HG03196 (cell line): ENCODE results near the gene ARPC1B.
A peak's percentile ranks its signal among the peaks of the same experiment; 100 is the strongest.
"Not testable (repeated sequence)": the region's sequence is repeated elsewhere in the genome, so short reads cannot be mapped to it uniquely, and the experiment has no call there.

Source experiments
- ATAC-seq: cut with Tn5 transposase; IDR thresholded peaks from one replicate; pipeline ENCODE4 v1.9.1; 2021; ENCODE audit not compliant: unreplicated experiment

ARPC1B gene

DNA sequence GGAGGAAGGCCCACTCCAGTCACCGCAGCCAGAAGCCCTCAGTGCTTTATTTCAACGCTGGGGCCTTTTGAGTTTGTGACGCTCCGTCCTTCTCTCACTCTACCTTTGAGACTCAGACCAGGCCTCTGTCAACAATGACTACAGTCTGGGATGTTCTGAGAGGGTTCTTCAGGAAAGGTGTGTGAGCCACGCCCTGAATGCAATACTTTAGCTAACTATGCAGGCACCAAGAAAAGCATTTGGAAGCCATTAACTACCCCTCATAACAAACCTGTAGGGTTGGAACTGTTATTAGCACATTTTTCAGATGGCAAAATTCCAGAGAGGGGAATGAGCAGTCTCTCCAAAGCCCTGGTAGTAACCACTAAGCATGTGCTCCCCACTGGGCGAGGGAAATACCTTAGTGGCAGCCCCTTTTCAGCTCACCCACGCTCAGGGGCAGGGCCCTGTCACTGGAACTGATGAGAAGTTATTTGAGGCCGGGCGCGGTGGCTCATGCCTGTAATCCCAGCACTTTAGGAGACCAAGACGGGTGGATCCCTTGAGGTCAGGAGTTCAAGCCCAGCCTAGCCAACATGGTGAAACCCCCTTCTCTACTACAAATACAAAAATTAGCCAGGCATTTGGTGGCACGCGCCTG is 5.7 kb upstream of the ARPC1B start:
- no peak for ATAC-seq

- ATAC-seq: no peak
Observed at GRCh38 chr7:99369767-99370391, 4.7 kb upstream of the ARPC1B start.

DNA sequence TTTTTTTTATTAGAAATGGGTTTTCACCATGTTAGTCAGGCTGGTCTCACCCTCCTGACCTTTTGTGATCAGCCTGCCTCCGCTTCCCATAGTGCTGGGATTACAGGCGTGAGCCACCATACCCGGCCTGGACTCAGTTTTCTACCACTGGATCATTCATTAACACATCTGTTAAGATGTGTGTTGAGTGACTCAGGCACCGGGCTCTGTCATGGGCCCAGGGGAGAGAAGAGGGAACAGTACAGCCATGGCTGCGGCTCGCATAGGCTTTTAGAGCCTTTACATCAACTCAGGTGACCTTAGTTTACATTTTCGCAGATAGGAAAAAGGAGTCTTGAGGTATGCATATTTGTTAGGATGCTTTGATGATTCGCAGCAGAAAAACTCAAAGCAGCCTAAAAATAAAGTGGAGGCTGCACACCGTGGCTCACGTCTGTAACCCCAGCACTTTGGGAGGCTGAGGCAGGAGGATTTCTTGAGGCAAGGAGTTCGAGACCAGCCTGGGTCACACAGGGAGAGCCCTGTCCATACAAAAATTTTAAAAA is 3.1 kb upstream of the ARPC1B start:
- ATAC-seq: no peak

DNA sequence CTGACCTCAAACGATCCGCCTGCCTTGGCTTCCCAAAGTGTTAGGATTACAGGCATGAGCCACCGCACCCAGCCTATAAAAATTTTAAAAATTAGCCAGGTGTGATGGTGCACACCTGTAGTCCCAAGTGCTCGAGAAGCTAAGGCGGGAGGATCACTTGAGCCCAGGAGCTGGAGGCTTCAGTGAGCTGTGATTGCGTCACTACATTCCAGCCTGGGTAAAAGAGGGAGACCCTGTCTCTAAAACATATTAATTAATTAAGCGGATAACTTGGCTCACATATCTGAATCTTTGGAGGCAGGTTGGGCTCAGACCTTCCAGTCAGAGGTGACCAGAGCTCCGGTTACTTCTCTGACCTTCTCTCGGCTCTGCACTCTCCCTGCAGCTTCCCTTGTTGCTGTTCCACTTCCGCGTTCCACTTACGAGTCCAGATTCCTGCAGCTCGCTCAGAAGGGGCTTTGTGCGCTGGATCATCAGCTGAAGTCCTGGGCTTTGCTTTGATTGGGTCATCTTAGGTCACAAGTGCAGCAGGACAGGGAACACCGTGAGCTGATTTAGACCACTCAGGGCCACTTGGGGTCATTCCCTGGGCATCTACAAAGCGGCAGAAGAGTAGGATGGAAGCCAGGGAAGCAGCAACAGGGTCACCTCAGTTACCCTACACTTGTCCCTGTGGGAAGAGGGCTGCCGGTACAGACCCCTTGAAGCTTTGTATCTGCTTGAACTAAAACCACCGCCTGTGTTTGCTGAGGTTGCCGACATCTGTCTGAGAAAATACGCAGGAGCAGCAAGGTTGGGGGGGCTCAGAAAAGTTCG is 2.0 kb upstream of the ARPC1B start:
- no peak for ATAC-seq

- no peak for ATAC-seq
Observed at GRCh38 chr7:99373091-99374066, 1.2 kb upstream of the ARPC1B start.

DNA sequence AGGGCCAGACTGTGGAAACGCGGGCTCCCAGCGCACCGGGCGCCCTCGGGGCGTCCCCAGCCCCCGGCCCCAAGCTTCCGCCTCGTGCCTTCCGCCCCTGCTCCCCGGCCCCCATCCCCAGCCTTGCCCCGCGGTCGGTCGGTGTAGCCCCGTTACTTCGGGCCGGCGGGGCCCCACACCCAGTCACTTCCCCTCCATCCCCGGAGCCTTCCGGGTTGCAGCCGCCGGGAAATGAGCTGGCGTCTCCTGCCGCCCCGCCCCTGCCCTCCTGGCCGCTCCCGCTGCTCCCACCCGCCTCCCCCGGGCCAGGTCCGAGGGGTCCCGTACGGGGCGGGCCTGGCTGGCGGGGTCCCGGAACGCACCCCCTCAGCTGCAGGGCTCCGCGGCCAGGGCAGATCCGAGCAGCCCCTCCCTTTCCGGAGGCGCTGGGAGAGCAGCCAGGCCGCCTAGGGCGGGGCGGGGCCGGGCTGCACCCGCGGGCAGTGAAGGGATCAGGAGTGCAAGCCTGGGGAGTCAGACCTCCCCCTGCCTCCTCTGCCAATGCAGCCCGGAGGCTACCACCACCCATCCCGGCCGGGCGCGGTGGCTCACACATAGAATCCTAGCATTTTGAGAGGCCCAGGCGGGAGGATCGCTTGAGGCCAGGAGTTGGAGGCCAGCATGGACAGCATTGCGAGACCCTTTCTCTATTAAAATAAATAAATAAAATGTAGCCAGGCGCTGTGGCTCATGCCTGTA is 709 bp downstream of the ARPC1B start:
- ATAC-seq: peak; percentile 44

DNA sequence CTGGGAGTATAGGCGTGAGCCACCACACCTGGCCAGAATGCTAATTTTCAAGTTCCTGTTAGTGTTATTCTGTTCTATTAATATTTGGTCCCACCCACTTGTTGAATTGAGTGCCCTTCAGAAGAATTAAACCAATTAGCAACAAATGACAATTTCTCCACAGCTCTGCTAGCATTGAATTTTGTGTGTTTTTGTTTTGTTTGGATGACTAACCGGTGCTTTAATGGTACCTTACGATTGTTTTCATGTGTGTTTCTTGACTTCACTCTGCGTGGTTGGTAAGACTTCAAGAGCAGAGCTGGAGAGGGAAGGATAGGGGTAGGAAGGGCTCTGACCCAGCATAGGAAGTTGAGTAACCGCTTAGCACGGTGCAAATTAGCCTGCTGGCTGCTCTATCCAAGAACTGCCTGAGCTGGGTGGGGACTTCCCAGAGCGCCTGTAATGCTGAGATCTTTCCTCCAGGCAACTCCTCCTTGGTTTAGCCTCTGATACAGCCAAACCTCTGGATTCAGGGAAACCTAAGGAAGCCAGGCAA is 4.6 kb downstream of the ARPC1B start:
- ATAC-seq: no peak

DNA sequence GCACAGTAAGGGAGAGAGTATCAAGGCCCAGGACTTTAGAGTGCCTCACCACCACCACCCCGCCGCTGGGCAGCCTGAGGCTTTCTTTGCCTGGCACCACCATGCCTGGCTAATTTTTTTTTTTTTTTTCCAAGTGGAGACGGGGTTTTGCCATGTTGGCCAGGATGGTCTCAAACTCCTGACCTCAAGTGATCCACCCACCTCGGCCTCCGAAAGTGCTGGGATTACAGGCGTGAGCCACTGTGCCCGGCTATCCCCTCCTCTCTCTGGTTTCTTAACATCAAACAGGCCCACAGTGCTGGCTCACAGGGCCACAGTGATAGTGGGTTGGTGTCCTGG is 5.1 kb downstream of the ARPC1B start:
- not testable (repeated sequence) for ATAC-seq

DNA sequence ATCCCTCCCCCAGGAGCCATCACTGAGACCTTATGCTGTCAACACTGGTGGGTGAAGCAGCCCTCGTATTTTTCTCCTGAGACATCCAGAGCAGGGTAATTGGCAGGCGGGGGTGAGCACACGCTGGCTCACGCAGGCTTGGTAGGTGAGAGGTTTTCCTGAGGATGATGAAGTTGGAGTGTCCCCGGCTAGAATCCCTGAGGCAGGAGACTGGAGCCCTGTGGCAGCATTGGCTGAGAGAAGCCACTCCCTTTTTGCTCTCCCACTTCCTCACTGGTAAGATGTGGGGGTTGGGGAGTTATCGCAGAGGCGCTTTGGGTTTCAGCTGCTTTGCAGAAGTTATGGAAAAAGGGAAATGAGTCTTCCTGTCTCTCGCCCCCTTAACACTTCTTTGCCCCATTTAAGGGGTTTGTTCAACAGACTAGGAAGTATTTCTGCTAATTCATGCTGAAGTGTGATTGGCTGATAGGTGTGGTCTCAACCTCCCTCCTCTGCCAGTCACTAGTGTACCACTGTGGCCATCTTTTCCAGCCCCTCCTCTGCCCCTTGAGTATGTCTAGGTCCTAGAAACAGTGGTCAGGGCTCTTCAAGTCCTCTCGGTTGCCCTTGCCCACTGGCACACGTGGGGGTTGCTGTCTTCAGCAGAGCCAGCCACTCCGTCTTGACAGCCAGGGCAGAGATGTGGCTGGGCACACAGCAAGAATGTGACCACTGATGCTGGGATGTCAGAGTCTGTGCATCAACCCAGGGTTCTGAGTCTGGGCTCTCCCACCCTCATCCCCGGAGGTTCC is 5.7 kb downstream of the ARPC1B start:
- ATAC-seq: peak; percentile 39

DNA sequence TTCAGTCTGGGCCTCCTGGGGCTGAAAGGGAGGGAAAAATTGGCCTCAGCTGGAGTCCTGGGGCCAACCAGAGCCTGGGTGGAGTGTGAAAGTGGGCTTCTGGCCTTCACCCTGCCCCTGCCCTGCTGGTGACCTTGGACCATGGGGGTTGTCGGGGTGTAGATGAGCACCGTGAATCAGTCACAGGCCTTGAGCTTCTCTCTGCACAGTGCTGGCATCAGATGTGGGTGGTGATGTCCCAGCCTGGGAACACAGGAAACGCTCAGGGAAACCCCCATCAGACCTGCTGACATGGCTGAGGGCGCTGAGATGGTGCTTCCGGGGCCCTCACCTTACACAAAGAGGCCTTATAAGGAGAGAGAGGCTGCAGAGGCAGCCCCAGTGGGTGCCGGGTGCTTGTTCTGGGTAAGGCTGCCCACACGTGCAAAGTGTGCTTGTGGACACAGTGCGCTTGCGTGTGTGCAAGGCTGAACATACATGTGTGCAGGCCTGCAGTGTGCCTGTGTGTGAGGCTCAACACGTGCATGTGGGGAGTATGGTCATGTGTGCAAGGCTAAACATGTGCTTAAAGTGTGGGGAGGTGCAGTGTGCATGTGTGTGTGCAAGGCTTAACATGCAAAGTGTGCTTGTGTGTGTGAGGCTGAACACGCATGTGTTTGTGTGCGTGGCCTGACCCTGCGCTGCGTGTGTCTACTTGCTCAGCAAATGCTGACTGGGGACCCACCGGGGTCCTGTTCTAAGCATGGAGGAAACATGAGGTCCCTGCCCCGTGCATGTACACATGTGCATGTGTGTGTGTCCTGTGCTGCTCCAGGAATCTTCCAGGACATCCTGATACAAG is 6.5 kb downstream of the ARPC1B start:
- peak; percentile 73 for ATAC-seq

GRCh38 chr7:99381664-99382075 is 7.1 kb downstream of the ARPC1B start:
- no peak for ATAC-seq

DNA sequence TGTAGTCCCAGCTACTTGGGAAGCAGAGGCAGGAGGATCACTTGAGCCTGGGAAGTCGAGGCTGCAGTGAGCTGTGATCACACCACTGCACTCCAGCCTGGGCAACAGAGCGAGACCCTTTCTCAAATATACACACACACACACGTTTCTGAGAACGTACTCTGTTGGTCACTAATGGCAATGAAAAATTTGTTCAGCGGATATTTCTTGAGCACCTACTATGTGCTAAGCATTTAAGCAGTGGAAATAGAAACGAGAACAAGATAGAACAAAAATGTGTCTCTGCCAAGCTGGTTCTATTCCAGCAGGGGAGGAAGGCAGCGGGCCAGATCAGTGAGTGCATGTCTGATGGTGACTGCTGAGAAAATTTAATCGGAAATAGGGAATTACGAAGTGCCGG is 8.7 kb downstream of the ARPC1B start:
- ATAC-seq: no peak

DNA sequence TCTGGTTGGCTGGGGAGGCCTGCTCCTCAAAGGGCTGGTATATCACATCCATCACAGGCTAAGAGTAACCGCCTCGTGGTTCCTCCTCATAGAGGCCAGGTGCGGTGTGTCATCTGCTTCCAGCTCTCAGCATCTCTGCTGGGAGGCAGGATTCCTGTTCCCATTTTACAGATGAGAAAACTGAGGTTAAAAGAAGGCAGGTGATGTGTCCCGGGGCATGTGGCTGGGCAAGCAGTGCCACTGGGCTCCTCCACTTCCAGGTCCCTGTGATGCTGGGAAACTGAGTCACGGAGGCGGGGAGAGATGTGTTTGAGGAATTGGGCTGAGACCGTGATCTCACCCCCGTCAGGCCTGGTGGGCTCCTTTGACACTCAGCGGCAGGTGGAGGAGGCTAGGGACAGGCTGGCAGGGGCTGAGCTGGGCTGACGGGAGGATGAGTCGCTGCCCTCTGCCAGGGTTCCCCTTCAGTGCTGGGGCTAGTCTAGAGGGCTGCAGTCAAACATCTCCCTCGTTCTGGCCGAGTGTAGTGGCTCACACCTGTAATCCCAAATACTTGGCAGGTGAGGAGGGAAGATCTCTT is 9.4 kb downstream of the ARPC1B start:
- ATAC-seq: no peak

GRCh38 chr7:99384523-99384922 is 10.0 kb downstream of the ARPC1B start:
- ATAC-seq: no peak

- ATAC-seq: no peak
Observed at GRCh38 chr7:99385564-99385963, 11.0 kb downstream of the ARPC1B start.

DNA sequence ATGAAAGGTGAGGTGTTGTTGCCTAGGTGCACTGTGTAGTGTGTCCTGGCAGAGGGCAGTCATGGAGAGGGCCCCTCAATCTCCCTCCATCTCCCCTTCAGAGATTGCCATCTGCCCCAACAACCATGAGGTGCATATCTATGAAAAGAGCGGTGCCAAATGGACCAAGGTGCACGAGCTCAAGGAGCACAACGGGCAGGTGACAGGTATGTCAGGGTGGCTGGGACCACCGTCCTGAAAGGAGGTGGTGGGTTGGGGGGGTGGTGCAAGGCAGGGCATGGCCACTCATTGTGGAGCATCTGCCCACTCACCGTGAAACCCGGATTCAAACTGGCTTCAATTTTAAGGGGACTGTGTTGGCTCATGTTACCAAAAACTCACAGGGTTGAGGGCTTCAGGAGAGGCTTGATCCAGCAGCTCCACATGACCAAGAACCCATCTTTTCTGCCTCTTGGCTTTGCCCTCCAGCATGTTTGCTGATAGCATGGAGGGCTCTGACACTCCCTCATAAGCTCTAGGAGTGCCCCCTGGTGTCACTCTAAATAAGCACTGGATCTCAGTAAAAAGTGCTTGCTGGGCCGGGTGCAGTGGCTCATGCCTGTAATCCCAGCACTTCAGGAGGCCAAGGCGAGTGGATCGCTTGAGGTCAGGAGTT is 12.2 kb downstream of the ARPC1B start:
- ATAC-seq: no peak

DNA sequence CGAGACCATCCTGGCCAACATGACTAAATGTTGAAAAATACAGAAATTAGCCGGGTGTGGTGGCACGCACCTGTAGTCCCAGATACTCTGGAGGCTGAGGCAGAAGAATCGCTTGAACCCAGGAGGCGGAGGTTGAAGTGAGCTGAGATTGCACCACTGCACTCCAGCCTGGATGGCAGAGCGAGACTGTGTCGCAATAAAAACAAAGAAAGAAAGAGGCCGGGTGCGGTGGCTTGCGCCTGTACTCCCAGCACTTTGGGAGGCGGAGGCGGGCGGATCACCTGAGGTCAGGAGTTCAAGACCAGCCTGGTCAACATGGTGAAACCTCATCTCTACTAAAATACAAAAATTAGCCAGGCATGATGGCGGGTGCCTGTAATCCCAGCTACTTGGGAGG is 12.7 kb downstream of the ARPC1B start:
- not testable (repeated sequence) for ATAC-seq
